GM12878 (cell line): ENCODE results near the gene GALNTL6. TPM values are rescaled to one million over a fixed set of nuclear protein-coding genes. Genes with fewer than 3 reads are reported as not detected.

ENCODE experiments used
- ATAC-seq: fragments of 200-7000 bp; cut with Tn5 transposase; 3 replicates; pipeline ENCODE4 v1.9.1; 2020; ENCODE audit warnings: mild to moderate bottlenecking, moderate library complexity
- BruUV-seq: library from RNA; stranded (reverse); fragments of 400-500 nt; replicated peaks from 2 replicates; lab custom pipeline; 2021; lab: Mats Ljungman, UMichigan
- CTCF ChIA-PET: fragments of 300-600 bp; sonication (Branson Sonifier 250); formaldehyde crosslinking; extraction: SDS; loops from one replicate; lab custom pipeline; 2021; ENCODE audit warnings: inconsistent platforms; lab: Yijun Ruan, JAX
- POLR2A ChIA-PET: fragments of 350-600 bp; formaldehyde crosslinking; extraction: SDS; loops from one replicate; lab custom pipeline; 2021; ENCODE audit warnings: inconsistent platforms; lab: Charles Lee
- RAD21 ChIA-PET: fragments of 300-600 bp; sonication (Branson Sonifier 250); formaldehyde crosslinking; loops from one replicate; lab custom pipeline; 2023; ENCODE audit warnings: antibody characterized with exemption; ENCODE audit not compliant: unreplicated experiment; lab: Charles Lee
- SMC1A ChIA-PET: fragments of 300-600 bp; sonication (Branson Sonifier 250); formaldehyde crosslinking; loops from one replicate; lab custom pipeline; 2023; ENCODE audit not compliant: unreplicated experiment, uncharacterized antibody; lab: Charles Lee
- DNase-seq: peaks from one replicate; pipeline ENCODE4 v3.0.0-alpha.2; 2011; ENCODE audit warnings: low read depth, low spot score
- FAIRE-seq: peaks from 3 replicates; lab custom pipeline; 2011; peaks lifted over from hg19 to GRCh38; lab: Jason Lieb, UNC
- H2AFZ ChIP-seq: 2 replicates; pipeline ENCODE4 v1.6.0; 2011; ENCODE audit warnings: low read depth, low read length, control low read depth; ENCODE audit not compliant: control insufficient read depth
- H3K27ac ChIP-seq: 2 replicates; pipeline ENCODE4 v1.5.1; 2011; ENCODE audit warnings: control low read depth; ENCODE audit not compliant: control insufficient read depth, insufficient read depth
- H3K27me3 ChIP-seq, 2 experiments: replicated peaks in 1 of 2; 2 replicates each; pipeline versions ENCODE4 v1.6.0 to v1.6.1; 2011; ENCODE audit warnings: low read length in 1 of 2; ENCODE audit not compliant: control insufficient read depth in 2 of 2, insufficient read depth in 2 of 2
- H3K36me3 ChIP-seq, 2 experiments: 2 replicates each; pipeline ENCODE4 v1.5.1; 2011; ENCODE audit warnings: low read length in 1 of 2; ENCODE audit not compliant: control insufficient read depth in 2 of 2, insufficient read depth in 2 of 2
- H3K4me1 ChIP-seq: 2 replicates; pipeline ENCODE4 v1.6.1; 2011; ENCODE audit warnings: mild to moderate bottlenecking, low read length, moderate library complexity, mixed read lengths; ENCODE audit not compliant: control insufficient read depth, insufficient read depth
- H3K4me2 ChIP-seq: 2 replicates; pipeline ENCODE4 v1.6.0; 2011; ENCODE audit warnings: control low read depth; ENCODE audit not compliant: control insufficient read depth, insufficient read depth
- H3K4me3 ChIP-seq: fragments of 200-600 bp; sonication (generic); 2 replicates; pipeline ENCODE4 v1.5.1; 2016
- H3K79me2 ChIP-seq: 2 replicates; pipeline ENCODE4 v1.6.0; 2011; ENCODE audit warnings: low read length; ENCODE audit not compliant: control insufficient read depth, insufficient read depth
- H3K9ac ChIP-seq: 2 replicates; pipeline ENCODE4 v1.8.0; 2011; ENCODE audit warnings: low read length, control low read depth, mixed read lengths; ENCODE audit not compliant: control insufficient read depth, insufficient read depth
- H3K9me3 ChIP-seq: replicated peaks from 3 replicates; pipeline ENCODE4 v1.5.1; 2011; ENCODE audit warnings: mild to moderate bottlenecking, low read length; ENCODE audit not compliant: control insufficient read depth, insufficient read depth
- H4K20me1 ChIP-seq: 2 replicates; pipeline ENCODE4 v1.6.0; 2011; ENCODE audit not compliant: control insufficient read depth, insufficient read depth
- BCL11A ChIP-seq: IDR thresholded peaks from 2 replicates; pipeline ENCODE4 v1.6.1; 2011; ENCODE audit warnings: low read depth, low read length
- BCL3 ChIP-seq: IDR thresholded peaks from 2 replicates; pipeline ENCODE4 v1.6.1; 2011; ENCODE audit warnings: borderline replicate concordance, low read depth, mild to moderate bottlenecking, moderate library complexity, low read length; ENCODE audit not compliant: insufficient read depth, poor library complexity, severe bottlenecking
- BMI1 ChIP-seq: fragments of 450-650 bp; IDR thresholded peaks from 2 replicates; pipeline ENCODE4 v1.6.1; 2016; ENCODE audit warnings: mild to moderate bottlenecking, moderate library complexity, borderline replicate concordance
- BRCA1 ChIP-seq: IDR thresholded peaks from 2 replicates; pipeline ENCODE4 v1.6.1; 2011; ENCODE audit warnings: low read depth, low read length, improper control_type of control experiment
- CBX5 ChIP-seq: sonication (generic); IDR thresholded peaks from 2 replicates; pipeline ENCODE4 v1.6.1; 2016; ENCODE audit warnings: low read depth, moderate library complexity, mild to moderate bottlenecking, inconsistent platforms
- E2F4 ChIP-seq: IDR thresholded peaks from 2 replicates; pipeline ENCODE4 v1.6.1; 2012; ENCODE audit warnings: low read depth, low read length, improper control_type of control experiment
- E4F1 ChIP-seq: fragments of 450-650 bp; IDR thresholded peaks from 2 replicates; pipeline ENCODE4 v1.6.1; 2018; ENCODE audit warnings: borderline replicate concordance, mild to moderate bottlenecking; ENCODE audit not compliant: partially characterized antibody
- EZH2 ChIP-seq: IDR thresholded peaks from 2 replicates; pipeline ENCODE4 v1.6.1; 2012; ENCODE audit warnings: low read depth, mild to moderate bottlenecking, control low read depth, inconsistent platforms, low read length, borderline replicate concordance; ENCODE audit not compliant: control insufficient read depth
- KLF5 ChIP-seq: fragments of 450-650 bp; IDR thresholded peaks from 2 replicates; pipeline ENCODE4 v1.6.1; 2014; ENCODE audit warnings: mild to moderate bottlenecking; ENCODE audit not compliant: partially characterized antibody
- MEF2B ChIP-seq: fragments of 450-650 bp; IDR thresholded peaks from 2 replicates; pipeline ENCODE4 v1.6.1; 2018; ENCODE audit warnings: mild to moderate bottlenecking, moderate library complexity; ENCODE audit not compliant: partially characterized antibody, poor library complexity, severe bottlenecking
- MLLT1 ChIP-seq: fragments of 450-650 bp; IDR thresholded peaks from 2 replicates; pipeline ENCODE4 v1.6.1; 2016; ENCODE audit warnings: mild to moderate bottlenecking
- NFXL1 ChIP-seq: fragments of 450-650 bp; IDR thresholded peaks from 2 replicates; pipeline ENCODE4 v1.6.1; 2017; ENCODE audit warnings: antibody characterized with exemption, mild to moderate bottlenecking, borderline replicate concordance
- NR2F1 ChIP-seq: fragments of 450-650 bp; conservative IDR thresholded peaks from 2 replicates; pipeline ENCODE4 v1.6.1; 2017; ENCODE audit warnings: mild to moderate bottlenecking
- POLR2AphosphoS5 ChIP-seq: IDR thresholded peaks from 2 replicates; pipeline ENCODE4 v1.6.1; 2011; ENCODE audit warnings: mild to moderate bottlenecking, low read length, inconsistent platforms
- STAT1 ChIP-seq: fragments of 450-650 bp; conservative IDR thresholded peaks from 2 replicates; pipeline ENCODE4 v1.6.1; 2014; ENCODE audit warnings: antibody characterized with exemption, mild to moderate bottlenecking
- SUPT20H ChIP-seq: IDR thresholded peaks from 2 replicates; pipeline ENCODE4 v1.6.1; 2011; ENCODE audit warnings: low read depth, mild to moderate bottlenecking, low read length, moderate library complexity, borderline replicate concordance; ENCODE audit not compliant: control insufficient read depth
- WGBS: methylation state at CpG from one replicate; pipeline ENCODE4 v1.1.6; 2016; ENCODE audit warnings: low lambda C conversion rate; ENCODE audit not compliant: insufficient replicate concordance, insufficient coverage; ENCODE audit errors: missing lambda C conversion rate; 5-methylcytosine and 5-hydroxymethylcytosine counted together
- in situ Hi-C: fragments of 300-500 bp; cut with MboI; formaldehyde crosslinking; loops from 9 replicates; pipeline ENCODE4 v1.14.3; 2018; ENCODE audit warnings: mixed read lengths
- intact Hi-C: fragments of 100-400 bp; cut with micrococcal nuclease; formaldehyde crosslinking; loops from one replicate; pipeline ENCODE4 v1.14.2; 2022; ENCODE audit not compliant: unreplicated experiment
- polyA plus RNA-seq, 11 experiments: library from polyadenylated mRNA; depleted of rRNA in 4 of 11; unstranded in 6 of 11; stranded (reverse) in 5 of 11; fragments of >200 nt; fragmentation: Nextera tagmentation in 4 of 11; fragmentation: Illumina TruSeq in 1 of 11; extraction: Ambion mirVana in 4 of 11; extraction: Trizol in 1 of 11; gene quantifications; 1 replicate in 1 of 11; 2 replicates in 10 of 11; pipeline versions ENCODE4 v1.2.1 to v1.2.3, GENCODE V29; 2011 to 2016; ENCODE audit warnings: inconsistent platforms in 2 of 11, missing spikeins in 2 of 11, low read depth in 1 of 11
- total RNA-seq, 4 experiments: library from RNA; depleted of rRNA in 3 of 4; stranded (reverse); fragments of >200 nt in 3 of 4; fragmentation: Illumina TruSeq in 1 of 4; extraction: Trizol in 1 of 4; gene quantifications; 2 replicates each; pipeline versions ENCODE4 v1.2.1 to v1.2.3, GENCODE V29; 2013 to 2021

The GALNTL6 gene
- total and polyA plus RNA-seq, 10 of the 15 experiments (the other 5 are each of a cell fraction or from before 2014, with no cell fraction given): 0.01 to 0.29 TPM; not detected in 8

GRCh38 chr4:173019664-173020063, 1206.5 kb downstream of the GALNTL6 start:
- Histone ChIP-seq H3K4me3 (no peak overlapping the region), H4K20me1 (no peaks in the 10 kb centered on the region), H3K4me2 (no peak overlapping the region), H3K79me2 (no peaks in the 10 kb centered on the region), H3K27ac (no peak overlapping the region), H2AFZ (no peak overlapping the region), H3K9ac (no peak overlapping the region), H3K9me3 (no peaks in the 10 kb centered on the region), H3K27me3 (no peaks in the 10 kb centered on the region; a peak in 1 of 4 replicates), H3K4me1 (no peaks in the 10 kb centered on the region), H3K36me3 (no peaks in the 10 kb centered on the region)
- DNase-seq (no peak), FAIRE-seq (no peak), ATAC-seq (no peak)
- BruUV-seq: no TSS peak
- 73% methylated on average over 3 of the region's 3 CpGs for WGBS
- ChIA-PET RAD21 (no interaction called here), POLR2A (no interaction called here), CTCF (interaction anchor here (2.9 to 6.1 kb wide), 2 partner anchors 236 to 282 kb away, joined by 22 to 127 read pairs; no protein-coding TSS in a partner anchor), SMC1A (interaction anchor here (0.6 to 8.6 kb wide), 6 partner anchors 32 to 299 kb away, joined by 3 to 87 read pairs (median 4); no protein-coding TSS in a partner anchor)
- intact Hi-C loops (no loop called here), in situ Hi-C loops (loop anchor here (5.0 kb wide), 3 partner anchors 238 to 483 kb away; no protein-coding TSS in a partner anchor)
- TF ChIP-seq BCL11A: no peak
- TF ChIP-seq MLLT1: no peak
- no peak for TF ChIP-seq EZH2
- TF ChIP-seq MEF2B: no peak
- TF ChIP-seq NR2F1: no peak
- no peak for TF ChIP-seq E2F4
- TF ChIP-seq KLF5: no peak
- TF ChIP-seq E4F1: no peak
- TF ChIP-seq POLR2AphosphoS5: no peak
- TF ChIP-seq STAT1: no peak
- no peak for TF ChIP-seq BRCA1
- TF ChIP-seq BMI1: no peak
- no peak for TF ChIP-seq NFXL1
- TF ChIP-seq BCL3: no peak
- TF ChIP-seq CBX5: no peak
- TF ChIP-seq SUPT20H: no peak
